K562 (cell line): ENCODE results near the gene KCNQ4. TPM values are rescaled to one million over a fixed set of nuclear protein-coding genes. Genes with fewer than 3 reads are reported as not detected.

Experiments
- ATAC-seq: fragments of 200-7000 bp; cut with Tn5 transposase; 3 replicates; pipeline ENCODE4 v1.9.1; 2020; ENCODE audit warnings: moderate library complexity
- BruUV-seq: library from RNA; stranded (reverse); fragments of 400-500 nt; replicated peaks from 2 replicates; lab custom pipeline; 2021; lab: Mats Ljungman, UMichigan
- CTCF ChIA-PET: fragments of 300-600 bp; formaldehyde crosslinking; extraction: SDS; loops from one replicate; lab custom pipeline; 2021; ENCODE audit warnings: low intra/inter-chr PET ratio; lab: Yijun Ruan, JAX
- POLR2A ChIA-PET: fragments of 300-600, 350-650 bp; sonication (Branson Sonifier 250); formaldehyde crosslinking; extraction: SDS; loops from one replicate; lab custom pipeline; 2021; ENCODE audit warnings: antibody characterized with exemption, inconsistent platforms; lab: Yijun Ruan, JAX
- DNase-seq, 4 experiments: peaks; one replicate each; pipeline versions ENCODE4 v3.0.0 to v3.0.0-alpha.2; 2011 to 2018; ENCODE audit warnings: low spot score in 3 of 4, mixed read lengths in 3 of 4; ENCODE audit errors: extremely low read depth in 1 of 4
- FAIRE-seq: peaks from 2 replicates; lab custom pipeline; 2011; peaks lifted over from hg19 to GRCh38; lab: Jason Lieb, UNC
- H2AFZ ChIP-seq: 2 replicates; pipeline ENCODE4 v1.6.0; 2011; ENCODE audit warnings: low read depth, low read length, control low read depth, inconsistent platforms
- H3K27ac ChIP-seq: fragments of 200-600 bp; 3 replicates; pipeline ENCODE4 v1.8.0; 2011; ENCODE audit warnings: low read depth, mild to moderate bottlenecking, control low read depth, inconsistent platforms, low read length, moderate library complexity, mixed read lengths; ENCODE audit errors: extremely low read depth
- H3K27me3 ChIP-seq, 2 experiments: fragments of 300-600 bp in 1 of 2; 2 replicates in 1 of 2; 3 replicates in 1 of 2; pipeline versions ENCODE4 v1.6.0 to v1.8.0; 2011; ENCODE audit warnings: inconsistent platforms in 2 of 2, low read length in 2 of 2, mild to moderate bottlenecking in 1 of 2, mixed read lengths in 1 of 2, moderate library complexity in 1 of 2; ENCODE audit not compliant: control insufficient read depth in 2 of 2, insufficient read depth in 2 of 2
- H3K36me3 ChIP-seq: fragments of 300-600 bp; 3 replicates; pipeline ENCODE4 v1.8.0; 2011; ENCODE audit warnings: mild to moderate bottlenecking, low read length, inconsistent platforms; ENCODE audit not compliant: control insufficient read depth, insufficient read depth
- H3K4me1 ChIP-seq, 2 experiments: fragments of 200-600 bp in 1 of 2; replicated peaks in 1 of 2; 2 replicates in 1 of 2; 3 replicates in 1 of 2; pipeline versions ENCODE4 v1.5.1 to v1.8.0; 2011; ENCODE audit warnings: inconsistent platforms in 2 of 2, low read length in 2 of 2, mild to moderate bottlenecking in 1 of 2, mixed read lengths in 1 of 2, moderate library complexity in 1 of 2; ENCODE audit not compliant: control insufficient read depth in 2 of 2, insufficient read depth in 2 of 2
- H3K4me2 ChIP-seq: 2 replicates; pipeline ENCODE4 v1.6.1; 2011; ENCODE audit warnings: low read length, control low read depth, inconsistent platforms, mixed read lengths; ENCODE audit not compliant: insufficient read depth
- H3K4me3 ChIP-seq: fragments of 200-600 bp; sonication (generic), shearing (Covaris generic); 2 replicates; pipeline ENCODE4 v1.5.1; 2016; ENCODE audit warnings: control low read depth, inconsistent platforms
- H3K79me2 ChIP-seq: fragments of 200-600 bp; 3 replicates; pipeline ENCODE4 v1.8.0; 2011; ENCODE audit warnings: low read length, inconsistent platforms; ENCODE audit not compliant: control insufficient read depth, insufficient read depth
- H3K9ac ChIP-seq, 2 experiments: 2 replicates each; pipeline versions ENCODE4 v1.6.0 to v1.6.1; 2011; ENCODE audit warnings: low read depth in 2 of 2, low read length in 2 of 2, control low read depth in 1 of 2, inconsistent platforms in 1 of 2, mild to moderate bottlenecking in 1 of 2, mixed read lengths in 1 of 2; ENCODE audit not compliant: insufficient read depth in 1 of 2
- H3K9me1 ChIP-seq: one replicate; pipeline ENCODE4 v1.6.0; 2011; ENCODE audit warnings: inconsistent platforms, mild to moderate bottlenecking, low read length, moderate library complexity; ENCODE audit not compliant: control insufficient read depth, insufficient read depth
- H3K9me3 ChIP-seq: replicated peaks from 2 replicates; pipeline ENCODE4 v1.5.1; 2011; ENCODE audit warnings: low read depth, low read length, inconsistent platforms; ENCODE audit not compliant: control insufficient read depth, insufficient read depth
- H4K20me1 ChIP-seq: replicated peaks from 2 replicates; pipeline ENCODE4 v1.6.1; 2011; ENCODE audit warnings: low read length, inconsistent platforms, mixed read lengths; ENCODE audit not compliant: control insufficient read depth, insufficient read depth
- MEF2A ChIP-seq: IDR thresholded peaks from 2 replicates; pipeline ENCODE4 v1.6.1; 2011; ENCODE audit warnings: low read depth, mild to moderate bottlenecking, low read length, moderate library complexity; ENCODE audit not compliant: control insufficient read depth
- SMARCA5 ChIP-seq: fragments of 450-650 bp; IDR thresholded peaks from 2 replicates; pipeline ENCODE4 v1.6.1; 2016
- SRSF1 ChIP-seq: fragments of 200-400 bp; formaldehyde crosslinking; IDR thresholded peaks from 2 replicates; pipeline ENCODE4 v1.6.1; 2017; ENCODE audit warnings: mild to moderate bottlenecking, low read depth, low read length, moderate library complexity
- TAF15 ChIP-seq: fragments of 200-400 bp; formaldehyde crosslinking; IDR thresholded peaks from 2 replicates; pipeline ENCODE4 v1.6.1; 2017; ENCODE audit warnings: mild to moderate bottlenecking, low read depth, low read length, moderate library complexity
- ZNF609 ChIP-seq: sonication (generic); formaldehyde crosslinking; IDR thresholded peaks from 2 replicates; pipeline ENCODE4 v1.8.1; 2023; ENCODE audit warnings: missing genetic modification reagents, mild to moderate bottlenecking, borderline replicate concordance
- WGBS: fragments of 100-300 bp; shearing (Covaris generic); methylation state at CpG from one replicate; pipeline ENCODE4 v1.1.6; 2016; ENCODE audit warnings: low coverage, mixed read lengths; ENCODE audit not compliant: insufficient coverage; ENCODE audit errors: missing lambda C conversion rate; 5-methylcytosine and 5-hydroxymethylcytosine counted together
- in situ Hi-C: fragments of 300-500 bp; cut with MboI; formaldehyde crosslinking; loops from 4 replicates; pipeline ENCODE4 v1.15.0; 2018; ENCODE audit warnings: inconsistent platforms, mixed read lengths
- intact Hi-C: fragments of 100-400 bp; cut with micrococcal nuclease; formaldehyde crosslinking; loops from 2 replicates; pipeline ENCODE4 v1.14.2; 2022
- polyA plus RNA-seq, 8 experiments: library from polyadenylated mRNA; depleted of rRNA in 4 of 8; stranded (reverse) in 5 of 8; unstranded in 3 of 8; fragments of >200 nt; fragmentation: Nextera tagmentation in 2 of 8; fragmentation: Illumina TruSeq in 1 of 8; extraction: Ambion mirVana in 2 of 8; extraction: Trizol in 1 of 8; gene quantifications; 2 replicates each; pipeline versions ENCODE4 v1.2.1 to v1.2.3, GENCODE V29; 2011 to 2014; ENCODE audit warnings: inconsistent platforms in 1 of 8, missing spikeins in 1 of 8
- total RNA-seq, 7 experiments: library from RNA; depleted of rRNA in 6 of 7; stranded (reverse); fragments of >200 nt in 6 of 7; fragmentation: Illumina TruSeq in 2 of 7; extraction: Trizol in 2 of 7; gene quantifications; 2 replicates each; pipeline versions ENCODE4 v1.2.1 to v1.2.3, GENCODE V29; 2011 to 2021; ENCODE audit warnings: low replicate concordance in 1 of 7

Gene KCNQ4
- total and polyA plus RNA-seq, 9 of the 15 experiments (the other 6 are each of a cell fraction or from before 2014, with no cell fraction given): 0.07 to 4.1 (median 0.79) TPM

GRCh38 chr1:40736085-40736531, 47.5 kb upstream of the KCNQ4 start (continued):
- no peak for TF ChIP-seq ZNF609 (CRISPR knock-in tag)

- no TSS peak for BruUV-seq
- TF ChIP-seq SMARCA5 (no peak), MEF2A (no peak), SRSF1 (no peak), TAF15 (no peak)
- intact Hi-C loops: no loop called here
- FAIRE-seq: no peak
- no peak overlapping the region for H3K27ac ChIP-seq
- ChIA-PET CTCF (no interaction called here), POLR2A (no interaction called here)
- H3K79me2 ChIP-seq: peaks cover 30% of the 10 kb centered on the region
- peaks cover 3 to 5% of the 10 kb centered on the region in 2 experiments; a peak in 4 of 5 replicates for H3K4me1 ChIP-seq
- no peak overlapping the region for H2AFZ ChIP-seq
- WGBS: 91% methylated on average over 6 of the region's 6 CpGs
- ATAC-seq: no peak
- H3K9me1 ChIP-seq: no peaks in the 10 kb centered on the region
- DNase-seq: no peak
- no peaks in the 10 kb centered on the region for H3K27me3 ChIP-seq
- no peak overlapping the region for H3K4me2 ChIP-seq
- in situ Hi-C loops: no loop called here
- no peaks in the 10 kb centered on the region for H3K9me3 ChIP-seq
- no peak overlapping the region for H3K9ac ChIP-seq
- H4K20me1 ChIP-seq: no peaks in the 10 kb centered on the region; the same call in 1 of the 2 replicates
- H3K4me3 ChIP-seq: no peak overlapping the region
- H3K36me3 ChIP-seq: peaks cover 54% of the 10 kb centered on the region
Observed at GRCh38 chr1:40738831-40739230, 44.8 kb upstream of the KCNQ4 start.
